ENCODE data around the gene ENTPD6.

- TF ChIP-seq CTCF (IDR thresholded peaks at IDR 0.05): no peak
- TF ChIP-seq POLR2A (IDR thresholded peaks at IDR 0.05): no peak
- no peak for TF ChIP-seq EP300 (IDR thresholded peaks at IDR 0.05)
Observed at GRCh38 chr20:25229486-25230165, 34.1 kb downstream of the ENTPD6 start.
